GM18868 (cell line): ENCODE data around the gene SIPA1L3.

Experiments
- ATAC-seq: cut with Tn5 transposase; IDR thresholded peaks from one replicate; pipeline ENCODE4 v1.9.1; 2021; ENCODE audit warnings: mild to moderate bottlenecking, moderate library complexity; ENCODE audit not compliant: unreplicated experiment

The SIPA1L3 gene

GRCh38 chr19:38175422-38175821 is 268.4 kb downstream of the SIPA1L3 start:
- no peak for ATAC-seq

GRCh38 chr19:38180071-38180470 is 273.1 kb downstream of the SIPA1L3 start:
- no peak for ATAC-seq

DNA sequence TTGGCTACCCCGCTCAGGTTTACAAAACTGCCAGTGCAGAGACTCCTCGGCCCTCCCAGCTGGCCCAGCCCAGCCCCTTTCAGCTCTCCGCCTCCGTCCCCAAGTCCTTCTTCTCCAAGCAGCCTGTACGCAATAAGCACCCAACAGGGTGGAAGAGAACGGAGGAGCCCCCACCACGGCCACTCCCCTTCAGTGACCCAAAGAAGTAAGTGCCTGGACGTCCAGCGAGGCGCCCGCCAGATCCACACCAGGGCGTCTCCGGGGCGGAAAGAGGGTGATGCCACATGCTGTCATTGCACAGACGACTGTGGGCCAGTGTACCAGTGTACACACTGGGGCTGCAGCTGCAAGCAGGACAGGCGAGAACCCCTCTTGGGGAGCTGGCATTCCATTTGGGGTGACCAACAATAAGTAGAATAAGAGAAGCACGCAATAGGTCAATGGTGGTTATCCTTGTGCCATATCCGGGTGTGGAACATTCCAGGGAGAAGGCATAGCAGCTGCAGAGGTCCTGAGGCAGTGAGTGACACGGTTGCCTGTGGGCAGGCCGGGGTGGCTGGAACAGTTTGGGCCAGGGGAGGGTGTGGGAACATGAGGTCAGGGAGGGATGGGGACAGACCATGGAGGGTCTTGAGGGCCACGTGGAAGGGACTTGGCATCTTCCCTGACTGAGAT is 275.7 kb downstream of the SIPA1L3 start:
- ATAC-seq = no peak

DNA sequence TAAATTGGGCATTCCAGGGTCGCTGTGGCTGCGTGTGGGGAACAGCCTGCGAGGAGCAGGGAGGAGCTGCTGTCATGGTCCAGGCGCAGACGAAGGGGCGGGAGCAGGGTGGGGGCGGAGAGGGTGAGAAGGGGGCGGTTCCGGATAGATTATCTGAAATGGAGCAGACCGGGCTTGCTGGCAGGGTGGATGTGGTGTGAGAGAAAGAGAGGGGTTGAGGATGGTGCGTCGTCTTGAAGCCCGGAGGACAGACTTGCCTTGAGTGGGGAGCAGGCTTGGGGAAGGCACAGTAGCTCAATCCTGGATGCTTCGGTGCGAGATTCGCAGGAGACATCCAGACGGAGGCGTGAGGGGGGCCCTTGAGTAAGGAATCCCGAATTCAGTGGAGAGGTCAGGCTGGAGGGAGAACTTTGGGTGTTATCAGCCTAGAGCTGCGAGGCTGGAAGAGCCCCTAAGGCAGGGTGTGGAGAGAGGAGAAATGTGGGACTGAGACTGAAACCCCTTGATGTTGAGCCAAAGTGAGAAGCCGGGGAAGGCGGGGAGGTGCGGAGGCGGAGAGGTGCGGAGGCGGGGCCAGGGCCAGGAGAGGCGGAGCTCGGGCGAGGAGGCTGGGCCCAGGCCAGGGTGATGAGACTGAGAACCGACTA is 276.4 kb downstream of the SIPA1L3 start:
- no peak for ATAC-seq

DNA sequence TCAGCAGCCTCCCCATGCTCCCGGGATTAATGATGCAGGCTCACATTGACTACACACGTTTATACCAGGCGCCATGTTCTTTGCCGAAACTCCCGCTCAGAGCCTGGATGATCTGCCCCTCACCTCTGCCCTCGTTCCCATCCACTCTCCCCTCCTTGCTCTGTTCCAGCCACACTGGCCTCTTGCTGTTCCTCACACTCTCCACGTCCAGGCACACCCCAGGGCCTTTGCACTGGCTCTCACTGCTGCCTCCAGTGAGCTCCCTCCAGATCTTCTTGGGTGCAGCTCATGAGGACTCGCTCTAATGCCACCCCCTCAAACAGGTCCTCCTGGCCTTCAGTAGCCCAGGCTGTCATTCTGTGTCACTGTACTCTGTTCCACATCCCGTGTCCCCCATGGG is 277.8 kb downstream of the SIPA1L3 start:
- no peak for ATAC-seq

DNA sequence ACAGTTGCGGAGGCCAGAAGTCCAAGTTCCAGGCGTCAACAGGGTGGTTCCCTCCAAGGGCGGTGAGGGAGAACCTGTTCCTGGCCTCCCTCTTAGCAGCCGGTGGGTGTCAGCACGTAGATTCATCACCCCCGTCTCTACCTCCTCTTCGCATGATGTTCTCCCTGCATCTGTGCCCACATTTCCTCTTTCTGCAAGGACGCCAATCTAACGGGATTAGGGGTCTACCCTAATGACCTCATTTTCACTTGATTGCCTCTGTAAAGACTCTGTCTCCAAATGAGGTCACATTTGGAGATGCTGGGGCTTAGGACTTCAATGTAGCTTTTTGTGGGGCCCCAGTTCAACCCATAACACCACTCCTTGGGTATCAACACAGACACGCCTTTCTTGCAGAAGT is 278.6 kb downstream of the SIPA1L3 start:
- no peak for ATAC-seq

DNA sequence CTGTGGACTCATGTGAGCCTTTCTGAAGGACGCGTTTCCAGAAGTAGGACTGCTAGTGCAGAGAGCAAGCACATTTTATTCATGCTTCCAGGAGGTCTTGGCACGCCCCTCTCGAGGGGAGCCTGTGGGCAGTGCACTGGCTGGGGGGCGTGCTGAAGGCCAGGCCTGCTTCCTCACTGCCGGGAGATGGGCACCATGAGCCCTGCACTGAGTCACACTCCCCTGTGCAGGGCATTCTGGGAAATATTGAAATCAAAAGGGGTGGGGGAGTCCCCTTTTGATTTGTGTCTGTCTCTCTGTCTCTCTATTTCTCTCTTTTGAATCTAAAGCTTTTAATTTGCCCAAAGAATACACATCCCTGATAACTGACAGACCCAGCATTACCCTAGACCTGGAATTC is 283.1 kb downstream of the SIPA1L3 start:
- ATAC-seq = no peak

- ATAC-seq = no peak
These were observed 283.8 kb downstream of the SIPA1L3 start for GRCh38 chr19:38190793-38191192.

DNA sequence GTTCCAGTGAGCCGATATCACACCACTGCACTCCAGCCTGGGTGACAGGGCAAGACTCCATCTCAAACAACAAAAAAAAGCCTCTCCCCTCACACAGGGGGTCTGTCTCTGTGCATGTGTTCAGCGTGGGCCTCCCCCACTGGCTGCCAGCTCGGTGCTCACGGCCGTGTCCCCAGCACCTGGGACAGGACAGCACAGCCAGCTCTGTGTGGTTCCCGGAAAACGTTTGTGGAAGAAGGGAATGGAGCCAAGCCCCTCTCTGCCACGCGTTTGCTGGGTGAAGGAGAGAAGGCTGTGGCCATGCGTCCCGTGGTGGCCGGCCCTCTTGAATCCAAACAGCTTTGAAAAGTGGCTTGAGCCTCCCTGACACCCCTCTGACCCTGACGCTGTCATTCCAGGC is 284.7 kb downstream of the SIPA1L3 start:
- no peak for ATAC-seq

DNA sequence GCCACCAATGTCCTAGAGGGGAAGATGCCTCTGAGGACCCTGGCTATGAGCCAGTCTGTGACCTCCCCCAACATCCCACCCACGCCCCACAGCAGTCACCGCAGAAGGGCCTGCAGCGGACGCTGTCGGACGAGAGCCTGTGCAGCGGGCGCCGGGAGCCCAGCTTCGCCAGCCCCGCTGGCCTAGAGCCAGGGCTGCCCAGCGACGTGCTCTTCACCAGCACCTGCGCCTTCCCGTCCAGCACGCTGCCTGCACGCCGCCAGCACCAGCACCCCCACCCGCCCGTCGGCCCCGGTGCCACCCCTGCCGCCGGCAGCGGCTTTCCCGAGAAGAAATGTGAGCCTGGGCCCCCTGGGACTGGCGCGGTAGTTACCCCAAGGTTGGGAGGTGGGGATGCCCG is 286.4 kb downstream of the SIPA1L3 start:
- ATAC-seq = no peak

DNA sequence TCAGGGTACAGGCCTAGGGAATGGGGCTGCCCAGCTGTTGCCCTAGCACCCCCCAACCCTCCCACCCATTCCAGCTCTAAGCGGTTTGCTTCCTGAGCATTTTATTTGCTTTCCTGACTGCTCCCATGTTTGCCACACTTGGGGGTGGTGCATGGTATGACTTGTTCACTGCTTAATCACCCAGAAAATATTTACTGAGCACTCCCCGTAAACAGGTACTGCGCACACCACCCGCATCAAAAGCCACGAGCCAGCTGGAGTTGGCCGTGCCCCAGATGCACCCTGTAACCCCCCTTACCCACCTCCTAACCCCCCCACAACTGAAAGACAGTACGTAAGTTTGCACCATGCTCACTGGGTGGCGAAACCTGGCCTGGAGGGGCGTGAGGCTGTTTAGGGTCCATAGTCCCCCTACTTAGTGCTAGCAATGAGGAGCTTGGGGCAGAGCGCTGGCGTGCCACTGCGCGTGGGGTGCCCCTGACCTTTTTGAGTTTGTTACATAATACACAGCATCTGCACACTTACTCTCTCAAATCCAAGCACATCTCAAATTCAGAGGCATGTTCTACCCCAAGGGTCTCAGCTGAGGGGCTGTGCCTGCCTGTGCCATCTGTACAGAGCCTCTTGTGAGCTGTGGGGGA is 287.2 kb downstream of the SIPA1L3 start:
- no peak for ATAC-seq

DNA sequence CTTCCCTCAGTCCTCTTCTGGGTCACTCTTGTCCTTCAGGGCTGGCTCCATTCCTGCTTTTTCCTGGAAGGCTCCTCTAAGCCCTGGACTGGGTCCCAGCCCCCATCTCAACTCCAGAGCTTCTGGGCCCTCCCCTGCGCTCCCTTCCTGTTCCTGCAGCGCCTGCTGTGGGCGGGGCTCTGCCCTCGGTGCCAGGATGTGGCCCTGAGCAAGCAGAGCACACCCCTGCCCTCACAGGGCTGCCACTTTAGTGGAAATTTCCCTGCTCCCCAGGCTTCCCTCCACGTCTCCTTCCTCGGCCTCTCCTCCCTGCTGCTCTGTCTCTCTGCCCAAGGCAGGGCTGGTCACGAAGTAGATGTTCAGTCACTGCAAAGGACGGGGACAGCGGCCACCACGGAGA is 288.2 kb downstream of the SIPA1L3 start:
- ATAC-seq = no peak

- no peak for ATAC-seq
These were observed 289.3 kb downstream of the SIPA1L3 start for GRCh38 chr19:38196245-38196837.

DNA sequence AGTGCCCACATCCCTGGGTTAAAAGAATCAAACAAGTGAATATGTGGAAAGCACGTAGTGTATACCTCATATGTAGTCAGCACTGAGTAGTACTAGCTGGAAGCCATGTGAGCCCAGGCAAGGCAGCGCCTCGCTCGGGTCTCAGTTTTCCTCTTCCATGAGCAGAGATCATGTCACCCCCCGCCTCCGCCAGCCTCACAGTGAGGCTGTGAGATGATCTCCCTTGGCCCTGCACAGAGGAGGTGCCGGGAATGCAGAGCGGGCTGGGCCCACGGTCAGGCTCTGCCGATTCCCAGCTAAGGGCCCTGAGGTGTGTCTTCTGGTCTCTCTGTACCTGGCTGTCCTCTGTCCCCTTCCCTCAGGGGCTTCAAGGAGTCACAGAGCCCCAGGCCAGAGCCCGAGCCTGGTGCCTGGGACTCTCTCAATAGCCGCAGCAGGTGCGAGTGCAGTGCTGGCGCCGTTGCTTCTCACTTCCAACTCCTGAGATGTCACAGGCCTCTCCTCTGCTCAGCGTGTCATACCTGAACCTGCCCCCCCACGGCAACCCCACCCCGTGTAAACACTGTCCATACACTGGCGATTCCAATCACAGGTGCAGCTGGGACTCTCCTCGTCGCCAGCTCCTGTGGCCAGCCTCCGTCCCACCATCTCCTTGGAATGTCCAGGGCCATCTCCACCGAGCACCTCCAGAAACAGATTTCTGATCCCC is 290.1 kb downstream of the SIPA1L3 start:
- ATAC-seq = no peak

- ATAC-seq = no peak
These were observed 291.1 kb downstream of the SIPA1L3 start for GRCh38 chr19:38197937-38198704.

GRCh38 chr19:38199340-38199739 is 292.3 kb downstream of the SIPA1L3 start:
- ATAC-seq = no peak

DNA sequence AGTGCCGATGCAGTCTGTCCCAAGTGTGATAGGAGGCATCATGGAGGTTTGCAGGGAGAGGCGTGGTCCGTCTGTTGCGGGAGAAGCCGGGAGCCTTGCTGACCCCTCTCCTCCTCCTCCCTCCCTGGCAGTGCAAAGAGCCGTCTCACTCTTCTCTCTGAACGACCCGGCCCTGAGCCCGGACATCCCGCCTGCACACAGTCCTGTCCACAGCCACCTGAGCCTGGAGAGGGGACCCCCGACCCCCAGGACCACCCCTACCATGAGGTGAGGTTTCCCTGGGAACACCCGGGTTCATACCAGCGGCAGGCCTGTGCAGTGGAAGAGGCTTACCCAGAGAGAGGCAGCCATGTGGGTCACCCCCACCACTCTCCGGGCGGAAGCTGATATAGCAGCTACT is 294.7 kb downstream of the SIPA1L3 start:
- ATAC-seq = no peak

GRCh38 chr19:38202504-38202903 is 295.5 kb downstream of the SIPA1L3 start:
- ATAC-seq = no peak

DNA sequence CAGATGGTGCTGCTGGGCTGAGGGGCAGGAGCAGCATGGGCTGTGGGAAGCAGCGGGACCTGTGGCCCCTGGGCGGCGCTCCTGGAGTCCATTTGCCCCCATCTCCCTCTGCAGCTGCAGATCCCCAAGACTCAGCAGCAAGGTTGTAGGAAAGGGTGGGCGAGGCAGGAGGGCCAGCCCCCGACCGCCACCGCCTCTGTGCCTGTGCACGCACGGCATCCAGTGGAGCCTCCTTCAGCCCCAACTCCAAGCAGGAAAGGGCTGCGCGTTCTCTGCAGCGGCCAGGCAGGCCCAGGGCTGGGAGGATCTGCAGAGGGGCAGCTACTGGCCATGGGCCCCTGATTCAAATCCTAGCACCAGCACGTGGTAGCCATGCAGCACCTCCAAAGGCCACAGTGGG is 296.2 kb downstream of the SIPA1L3 start:
- ATAC-seq = no peak

DNA sequence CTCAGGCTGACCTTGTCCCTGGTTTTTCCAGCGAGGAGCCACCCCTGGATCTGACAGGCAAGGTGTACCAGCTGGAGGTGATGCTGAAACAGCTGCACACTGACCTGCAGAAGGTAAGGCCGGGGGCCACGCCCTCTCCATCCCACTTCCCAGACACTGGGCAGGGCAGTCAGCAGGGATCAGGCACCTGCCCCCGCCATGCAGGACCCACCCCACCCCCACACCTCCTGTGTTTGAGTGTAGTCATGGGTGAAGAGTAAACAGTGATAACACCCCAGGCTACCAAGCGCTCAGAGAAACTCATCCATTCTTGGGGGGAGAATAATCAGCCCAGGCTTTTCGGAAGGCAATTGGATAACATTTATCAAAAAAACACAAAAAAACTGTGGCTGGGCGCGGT is 297.1 kb downstream of the SIPA1L3 start:
- no peak for ATAC-seq

DNA sequence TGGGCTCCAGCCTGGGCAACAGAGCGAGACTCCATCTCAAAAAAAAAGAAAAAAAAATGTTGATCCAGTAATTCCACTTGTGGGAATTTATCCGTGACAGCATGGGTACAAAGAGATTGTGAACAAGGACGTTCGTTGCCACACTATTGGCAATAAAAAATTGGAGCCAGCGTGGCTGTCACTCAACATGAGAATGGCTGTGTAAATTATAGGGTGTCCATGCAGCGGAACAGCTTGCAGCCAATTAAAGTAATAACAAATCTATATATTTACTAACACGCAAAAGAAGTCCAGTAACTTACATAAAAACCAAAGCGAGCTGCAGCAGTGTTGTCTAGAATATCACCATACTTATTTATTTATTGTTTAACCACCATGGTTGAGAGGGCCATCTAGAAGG is 297.7 kb downstream of the SIPA1L3 start:
- ATAC-seq = no peak
